ENCODE data around the gene ACACA.

DNA sequence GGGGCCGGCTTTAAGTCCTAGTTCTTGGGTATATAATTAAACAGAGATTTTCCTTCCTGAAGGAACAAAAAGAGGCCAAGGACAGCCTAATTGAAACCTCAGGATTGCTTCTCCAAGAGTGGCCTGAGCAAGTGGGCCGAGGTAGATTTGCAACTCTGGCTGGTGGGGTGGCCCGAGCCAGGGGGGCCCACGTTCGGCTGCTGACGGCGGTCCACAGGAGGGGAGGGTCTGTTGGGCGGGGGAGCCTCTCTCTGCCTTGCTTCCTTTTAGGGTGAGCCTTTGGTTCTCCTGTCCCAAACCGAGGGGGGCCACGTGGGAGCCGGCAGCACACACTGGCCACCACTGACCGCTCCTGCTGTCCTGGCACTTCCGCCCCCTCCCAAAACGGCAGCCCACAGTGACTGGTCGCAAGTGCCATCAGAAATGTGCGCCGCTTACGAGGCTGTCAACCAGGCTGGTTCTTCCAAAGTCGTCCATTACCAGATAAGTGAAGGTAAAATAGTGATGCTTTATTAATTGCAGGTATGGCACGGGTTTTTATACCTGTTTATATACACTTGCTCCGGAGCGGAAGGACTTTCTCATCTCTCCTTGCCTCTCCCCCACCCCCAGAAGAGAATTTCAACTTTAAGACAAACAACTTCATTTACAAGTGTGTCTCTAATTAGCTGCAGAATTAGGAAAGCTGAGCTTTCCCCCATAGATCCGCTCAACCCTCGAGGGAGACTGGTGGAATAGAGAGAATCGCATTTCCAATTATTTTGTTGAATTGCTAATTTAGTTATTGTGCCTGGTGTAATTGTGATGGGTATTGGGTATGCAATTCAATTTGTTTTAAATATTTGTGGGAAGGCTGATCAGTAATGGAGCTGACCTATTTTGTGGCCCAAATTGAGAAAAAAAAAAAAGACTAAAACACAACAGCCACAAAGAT lies 340.0 kb downstream of the ACACA start:
- TF ChIP-seq EZH2 (IDR thresholded peaks at IDR 0.05; ENCODE audit: low read length, unreplicated experiment) (no peak), EZH2phosphoT487 (IDR thresholded peaks at IDR 0.05; ENCODE audit: borderline replicate concordance, low read length) (no peak)
- TF ChIP-seq, protein P1, sequence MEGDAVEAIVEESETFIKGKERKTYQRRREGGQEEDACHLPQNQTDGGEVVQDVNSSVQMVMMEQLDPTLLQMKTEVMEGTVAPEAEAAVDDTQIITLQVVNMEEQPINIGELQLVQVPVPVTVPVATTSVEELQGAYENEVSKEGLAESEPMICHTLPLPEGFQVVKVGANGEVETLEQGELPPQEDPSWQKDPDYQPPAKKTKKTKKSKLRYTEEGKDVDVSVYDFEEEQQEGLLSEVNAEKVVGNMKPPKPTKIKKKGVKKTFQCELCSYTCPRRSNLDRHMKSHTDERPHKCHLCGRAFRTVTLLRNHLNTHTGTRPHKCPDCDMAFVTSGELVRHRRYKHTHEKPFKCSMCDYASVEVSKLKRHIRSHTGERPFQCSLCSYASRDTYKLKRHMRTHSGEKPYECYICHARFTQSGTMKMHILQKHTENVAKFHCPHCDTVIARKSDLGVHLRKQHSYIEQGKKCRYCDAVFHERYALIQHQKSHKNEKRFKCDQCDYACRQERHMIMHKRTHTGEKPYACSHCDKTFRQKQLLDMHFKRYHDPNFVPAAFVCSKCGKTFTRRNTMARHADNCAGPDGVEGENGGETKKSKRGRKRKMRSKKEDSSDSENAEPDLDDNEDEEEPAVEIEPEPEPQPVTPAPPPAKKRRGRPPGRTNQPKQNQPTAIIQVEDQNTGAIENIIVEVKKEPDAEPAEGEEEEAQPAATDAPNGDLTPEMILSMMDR (conservative IDR thresholded peaks at IDR 0.05; ENCODE audit: low read depth, low read length), result no peak
